Uterus (tissue), 4 donors: ENCODE results near the gene TMEM120A. TPM values are rescaled to one million over a fixed set of nuclear protein-coding genes. Genes with fewer than 3 reads are reported as not detected.

ENCODE experiments used
- DNase-seq, 2 donors: peaks; one replicate each; pipeline ENCODE4 v3.0.0-alpha.2; 2019 to 2020
- H3K27ac ChIP-seq, 2 donors: fragments of 200-600 bp; sonication (generic); 1 replicate in 1 of 2; 2 replicates in 1 of 2; pipeline ENCODE4 v1.5.1; 2016 to 2018
- H3K27me3 ChIP-seq, 2 donors: fragments of 200-600 bp; sonication (generic); one replicate each; pipeline ENCODE4 v1.5.1; 2018 to 2019; ENCODE audit warnings: control low read depth in 1 of 2
- H3K36me3 ChIP-seq, 2 donors: fragments of 200-600 bp; sonication (generic); one replicate each; pipeline ENCODE4 v1.5.1; 2019; ENCODE audit warnings: control low read depth in 1 of 2
- H3K4me1 ChIP-seq, 2 donors: fragments of 200-600 bp; sonication (generic); one replicate each; pipeline ENCODE4 v1.5.1; 2018 to 2019; ENCODE audit warnings: control low read depth in 1 of 2
- H3K4me3 ChIP-seq, 2 donors: fragments of 200-600 bp; sonication (generic); 1 replicate in 1 of 2; 2 replicates in 1 of 2; pipeline ENCODE4 v1.5.1; 2018 to 2019; ENCODE audit warnings: mild to moderate bottlenecking in 1 of 2
- H3K9me3 ChIP-seq, 2 donors: fragments of 200-600 bp; sonication (generic); one replicate each; pipeline ENCODE4 v1.5.1; 2019; ENCODE audit warnings: control low read depth in 1 of 2
- POLR2A ChIP-seq, 2 donors: fragments of 450-650 bp; IDR thresholded peaks; one replicate each; pipeline ENCODE4 v1.6.1; 2016; ENCODE audit warnings: antibody characterized with exemption in 2 of 2, mild to moderate bottlenecking in 1 of 2, moderate library complexity in 1 of 2
- intact Hi-C: fragments of 100-400 bp; cut with DNase I; formaldehyde crosslinking; loops from one replicate; pipeline ENCODE4 v1.15.1; 2023; ENCODE audit warnings: low total_unique reads
- total RNA-seq, 4 donors: library from RNA; depleted of rRNA in 3 of 4; stranded (reverse); fragments of >200 nt in 3 of 4; gene quantifications; one replicate each; pipeline versions ENCODE4 v1.1.0 to v1.2.4, GENCODE V29; 2014 to 2023
- TF ChIP-seq, protein P1 (sequence below), 4 experiments: fragments of 200-600 bp in 2 of 4; fragments of 450-650 bp in 2 of 4; sonication (generic) in 2 of 4; IDR thresholded peaks; one replicate each; pipeline ENCODE4 v1.5.1; 2016 to 2019; ENCODE audit warnings: antibody characterized with exemption in 4 of 4, mild to moderate bottlenecking in 2 of 4, moderate library complexity in 1 of 4
- donor health status: DM: yes; HTN: yes; CAD: no.

The TMEM120A gene
- total RNA-seq, 4 donors from 2014 or later: 4.6 to 95.4 (median 36.9) TPM

DNA sequence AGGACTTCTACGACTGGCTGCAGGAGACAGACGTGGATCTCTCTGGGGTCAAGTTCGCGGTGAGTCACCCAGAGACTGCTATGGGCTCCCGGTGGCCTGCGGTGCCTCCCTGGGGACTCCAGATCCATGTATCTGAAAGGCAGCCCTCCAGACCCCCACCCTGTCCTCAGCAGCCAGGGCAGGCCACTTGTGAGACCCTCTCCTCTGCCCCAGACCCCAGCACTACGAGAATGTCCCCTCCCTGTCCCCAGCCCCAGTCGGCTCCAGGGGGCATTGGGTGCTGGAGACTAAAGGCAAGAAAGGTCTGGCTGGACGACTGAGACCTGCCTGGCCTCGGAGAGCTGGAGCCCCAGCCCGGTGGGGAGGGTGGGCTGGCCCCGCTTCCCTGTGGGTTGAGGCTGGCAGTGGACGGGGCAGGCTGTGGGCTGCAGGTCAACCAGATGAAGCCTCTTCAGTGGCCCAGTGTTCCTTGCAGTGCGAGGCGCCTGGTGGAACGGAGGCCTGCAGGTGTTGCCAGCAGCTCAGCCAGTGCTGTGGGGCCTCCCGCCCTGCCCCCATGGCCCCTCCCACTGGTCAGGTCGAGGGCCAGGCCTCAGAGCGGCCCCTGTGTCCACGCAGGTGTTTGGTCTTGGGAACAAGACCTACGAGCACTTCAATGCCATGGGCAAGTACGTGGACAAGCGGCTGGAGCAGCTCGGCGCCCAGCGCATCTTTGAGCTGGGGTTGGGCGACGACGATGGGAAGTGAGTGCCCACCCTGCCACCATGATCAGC lies 13.8 kb downstream of the TMEM120A start:
- Histone ChIP-seq H3K27me3 (no peaks in the 10 kb centered on the region), H3K27ac (no peak overlapping the region), H3K4me1 (no peaks in the 10 kb centered on the region), H3K9me3 (no peaks in the 10 kb centered on the region), H3K4me3 (no peak overlapping the region), H3K36me3 (no peaks in the 10 kb centered on the region)
- peak in 1 of 2 donors; percentile 11 for DNase-seq
- intact Hi-C loops: no loop called here
- TF ChIP-seq, protein P1, sequence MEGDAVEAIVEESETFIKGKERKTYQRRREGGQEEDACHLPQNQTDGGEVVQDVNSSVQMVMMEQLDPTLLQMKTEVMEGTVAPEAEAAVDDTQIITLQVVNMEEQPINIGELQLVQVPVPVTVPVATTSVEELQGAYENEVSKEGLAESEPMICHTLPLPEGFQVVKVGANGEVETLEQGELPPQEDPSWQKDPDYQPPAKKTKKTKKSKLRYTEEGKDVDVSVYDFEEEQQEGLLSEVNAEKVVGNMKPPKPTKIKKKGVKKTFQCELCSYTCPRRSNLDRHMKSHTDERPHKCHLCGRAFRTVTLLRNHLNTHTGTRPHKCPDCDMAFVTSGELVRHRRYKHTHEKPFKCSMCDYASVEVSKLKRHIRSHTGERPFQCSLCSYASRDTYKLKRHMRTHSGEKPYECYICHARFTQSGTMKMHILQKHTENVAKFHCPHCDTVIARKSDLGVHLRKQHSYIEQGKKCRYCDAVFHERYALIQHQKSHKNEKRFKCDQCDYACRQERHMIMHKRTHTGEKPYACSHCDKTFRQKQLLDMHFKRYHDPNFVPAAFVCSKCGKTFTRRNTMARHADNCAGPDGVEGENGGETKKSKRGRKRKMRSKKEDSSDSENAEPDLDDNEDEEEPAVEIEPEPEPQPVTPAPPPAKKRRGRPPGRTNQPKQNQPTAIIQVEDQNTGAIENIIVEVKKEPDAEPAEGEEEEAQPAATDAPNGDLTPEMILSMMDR (IDR thresholded peaks at IDR 0.05): no peak
- TF ChIP-seq POLR2A (IDR thresholded peaks at IDR 0.05): no peak

DNA sequence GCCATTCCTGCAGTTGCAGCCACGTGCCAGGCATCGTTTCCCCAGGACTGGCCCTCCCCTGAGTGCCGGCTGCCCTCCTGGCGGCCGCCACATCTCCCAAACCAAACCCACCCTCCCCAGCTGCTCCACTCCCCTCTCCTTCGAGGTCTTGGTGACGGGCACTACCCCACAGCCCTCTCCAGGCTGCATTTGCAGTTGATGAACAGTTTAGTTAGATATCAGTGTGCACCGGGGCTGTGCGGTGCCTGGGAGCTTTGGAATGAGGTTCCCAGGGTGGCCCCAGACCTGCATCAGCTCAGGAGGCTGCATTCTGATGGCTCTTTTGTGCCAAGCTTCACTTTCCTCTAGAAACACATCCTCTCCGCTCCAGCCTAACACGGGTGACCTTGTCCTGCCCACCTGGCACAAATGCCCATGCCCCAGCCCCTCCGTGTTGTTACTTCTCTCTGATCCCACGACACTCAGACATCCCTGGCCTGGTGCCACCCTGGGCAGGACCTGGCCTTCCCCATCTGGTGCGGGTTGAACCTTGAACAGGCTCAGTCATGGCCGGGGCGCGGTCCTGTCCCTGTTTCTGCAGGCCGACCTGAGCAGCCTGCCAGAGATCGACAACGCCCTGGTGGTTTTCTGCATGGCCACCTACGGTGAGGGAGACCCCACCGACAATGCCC lies 14.5 kb downstream of the TMEM120A start:
- Histone ChIP-seq H3K4me3 (no peak overlapping the region), H3K36me3 (no peaks in the 10 kb centered on the region), H3K27ac (no peak overlapping the region), H3K27me3 (no peaks in the 10 kb centered on the region), H3K4me1 (no peaks in the 10 kb centered on the region), H3K9me3 (no peaks in the 10 kb centered on the region)
- TF ChIP-seq, protein P1 (IDR thresholded peaks at IDR 0.05): no peak
- TF ChIP-seq POLR2A (IDR thresholded peaks at IDR 0.05): no peak
- intact Hi-C loops: no loop called here
- peak in 1 of 2 donors; percentile 36 for DNase-seq

DNA sequence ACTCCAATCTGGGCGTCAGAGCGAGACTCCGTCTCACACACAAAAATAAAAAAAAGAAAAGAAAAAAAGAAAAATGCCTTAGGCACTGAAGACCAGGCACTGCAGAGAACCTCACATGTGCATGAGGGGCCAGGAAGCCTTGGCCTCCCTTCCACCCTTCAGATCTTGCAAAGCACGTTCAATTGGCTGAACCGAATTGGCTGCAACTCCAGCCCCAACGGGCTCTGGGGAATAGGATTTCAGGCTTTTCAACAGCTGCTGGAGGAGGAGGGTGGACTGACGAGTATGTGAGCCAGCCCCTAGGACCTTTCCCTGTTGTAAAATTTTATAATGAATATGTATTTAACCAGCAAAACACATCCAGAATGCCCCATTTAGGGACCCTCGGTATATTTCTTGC lies 16.7 kb downstream of the TMEM120A start:
- Histone ChIP-seq H3K4me1 (no peaks in the 10 kb centered on the region), H3K4me3 (no peak overlapping the region), H3K27me3 (no peaks in the 10 kb centered on the region), H3K27ac (no peak overlapping the region), H3K36me3 (no peaks in the 10 kb centered on the region), H3K9me3 (no peaks in the 10 kb centered on the region)
- DNase-seq: peak; percentile 52 to 74
- TF ChIP-seq, protein P1 (IDR thresholded peaks at IDR 0.05): no peak
- TF ChIP-seq POLR2A (IDR thresholded peaks at IDR 0.05): no peak
- intact Hi-C loops: no loop called here

- peak in 1 of 2 donors; percentile 39 for DNase-seq
- intact Hi-C loops: no loop called here
- Histone ChIP-seq H3K9me3 (no peaks in the 10 kb centered on the region), H3K4me3 (no peak overlapping the region), H3K27me3 (no peaks in the 10 kb centered on the region), H3K4me1 (peaks cover 0 to 18% of the 10 kb centered on the region in 2 donors), H3K36me3 (no peaks in the 10 kb centered on the region), H3K27ac (peak overlapping the region; percentile 7 to 25)
- TF ChIP-seq, protein P1 (IDR thresholded peaks at IDR 0.05): no peak
- no peak for TF ChIP-seq POLR2A (IDR thresholded peaks at IDR 0.05)
These were observed 22.2 kb downstream of the TMEM120A start for GRCh38 chr7:75971961-75972763.
